T-helper 1 cell treated with Interleukin-12 subunit alpha and Interleukin-12 subunit beta and Interleukin-4 antibody, amounts not matched to agents 30 ng/mL and 1 ng/mL, for 36 hours (primary cell): ENCODE measurements around the gene SNAP91. TPM values are rescaled to one million over a fixed set of nuclear protein-coding genes. Genes with fewer than 3 reads are reported as not detected.

Experiments used
- intact Hi-C: fragments of 100-400 bp; cut with micrococcal nuclease; formaldehyde crosslinking; loops from one replicate; pipeline ENCODE4 v1.15.1; 2024
- total RNA-seq: library from RNA; stranded (reverse); gene quantifications from 2 replicates; pipeline ENCODE4 v1.2.3, GENCODE V29; 2022

Gene SNAP91
- total RNA-seq, 1 donor from 2014 or later = not detected

GRCh38 chr6:83539678-83540077, 169.2 kb downstream of the SNAP91 start:
- intact Hi-C loops = no loop called here

- intact Hi-C loops = loop anchor here (1.0 kb wide), 2 partner anchors 315 to 470 kb away; partner anchors contain the start of gene DOP1A
These were observed 172.0 kb downstream of the SNAP91 start for GRCh38 chr6:83536647-83537589.

- intact Hi-C loops = loop anchor here (1.0 kb wide), 2 partner anchors 314 to 469 kb away; partner anchors contain the start of gene DOP1A
These were observed 172.8 kb downstream of the SNAP91 start for GRCh38 chr6:83536034-83536646.

GRCh38 chr6:83518816-83519480, 190.0 kb downstream of the SNAP91 start:
- intact Hi-C loops = no loop called here

- intact Hi-C loops = no loop called here
These were observed 191.4 kb downstream of the SNAP91 start for GRCh38 chr6:83517500-83517899.

GRCh38 chr6:83514866-83515466, 193.9 kb downstream of the SNAP91 start:
- intact Hi-C loops = loop anchor here (1.0 to 2.0 kb wide), 4 partner anchors 97 to 1244 kb away; partner anchors contain the start of gene DOP1A

GRCh38 chr6:83514466-83514865, 194.4 kb downstream of the SNAP91 start:
- intact Hi-C loops = loop anchor here (1.0 to 2.0 kb wide), 2 partner anchors 96 to 1244 kb away; no protein-coding TSS in a partner anchor

- intact Hi-C loops = no loop called here
These were observed 196.8 kb downstream of the SNAP91 start, which contains the start of gene PRSS35 for GRCh38 chr6:83511901-83512681. PRSS35 (plus strand) TSS chr6:83512534; CDS start chr6:83523442, 10,908 bp downstream.

- intact Hi-C loops = no loop called here
These were observed 197.6 kb downstream of the SNAP91 start for GRCh38 chr6:83511266-83511665.

- intact Hi-C loops = no loop called here
These were observed 198.1 kb downstream of the SNAP91 start for GRCh38 chr6:83510791-83511190.

- intact Hi-C loops = no loop called here
These were observed 199.5 kb downstream of the SNAP91 start for GRCh38 chr6:83509441-83509840.

GRCh38 chr6:83505356-83505755, 203.5 kb downstream of the SNAP91 start:
- intact Hi-C loops = no loop called here

Other genes with a start within 250 kb of the SNAP91 start
- not detected in 2 replicates for gene PRSS35, start 196.6 kb downstream of the SNAP91 start, total RNA-seq
- gene RIPPLY2, start 144.3 kb upstream of the SNAP91 start, total RNA-seq = not detected in 2 replicates
- 31.3 and 31.7 TPM in 2 replicates for gene CYB5R4, start 150.6 kb upstream of the SNAP91 start, total RNA-seq